Spleen (tissue), 7 donors: ENCODE data around the gene MICAL3.

Experiments used
- POLR2A ChIP-seq, 3 donors: fragments of 450-650 bp; IDR thresholded peaks; one replicate each; pipeline ENCODE4 v1.5.1; 2017; ENCODE audit warnings: antibody characterized with exemption in 3 of 3, mild to moderate bottlenecking in 1 of 3
- POLR2AphosphoS5 ChIP-seq, 3 donors: sonication (generic); formaldehyde crosslinking; IDR thresholded peaks; one replicate each; pipeline ENCODE4 v1.5.1; 2017; ENCODE audit warnings: antibody characterized with exemption in 3 of 3
- TF ChIP-seq, protein P1 (sequence below), 11 experiments: fragments of 200-600 bp in 7 of 11; fragments of 450-650 bp in 4 of 11; sonication (generic) in 4 of 11; IDR thresholded peaks in 8 of 11; conservative IDR thresholded peaks in 3 of 11; 1 replicate in 7 of 11; 2 replicates in 4 of 11; pipeline versions ENCODE4 v1.4.0 to v1.8.0; 2016 to 2021; ENCODE audit warnings: antibody characterized with exemption in 11 of 11, inconsistent platforms in 4 of 11, mild to moderate bottlenecking in 1 of 11
- donor health status: DM: no; HTN: no; CAD: no; lungs with moderate emphysema.
- donor health status: DM: no; HTN: no; CAD: no.
- donor health status: DM: no; HTN: no; CAD: no.

DNA sequence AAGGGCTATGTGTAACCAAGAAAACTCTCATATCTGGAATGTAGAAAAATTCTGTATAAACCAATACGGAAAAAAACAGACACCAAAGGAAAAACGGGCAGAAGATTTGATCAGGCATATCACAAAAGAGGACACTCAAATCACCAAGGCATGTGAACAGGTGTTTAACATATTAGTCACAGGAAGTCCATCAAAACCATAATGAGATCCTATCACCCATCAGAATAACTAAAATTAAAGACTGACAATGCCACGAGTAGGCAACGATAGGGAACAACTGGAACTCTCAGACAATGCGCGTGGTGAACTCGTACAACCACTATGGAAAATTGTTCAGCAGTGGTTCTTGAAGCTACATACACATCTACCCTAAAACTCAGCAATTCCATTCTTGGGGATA, 94.5 kb downstream of the MICAL3 start:
- no peak for TF ChIP-seq POLR2A (IDR thresholded peaks at IDR 0.05)
- no peak for TF ChIP-seq POLR2AphosphoS5 (IDR thresholded peaks at IDR 0.05)
- TF ChIP-seq, protein P1, sequence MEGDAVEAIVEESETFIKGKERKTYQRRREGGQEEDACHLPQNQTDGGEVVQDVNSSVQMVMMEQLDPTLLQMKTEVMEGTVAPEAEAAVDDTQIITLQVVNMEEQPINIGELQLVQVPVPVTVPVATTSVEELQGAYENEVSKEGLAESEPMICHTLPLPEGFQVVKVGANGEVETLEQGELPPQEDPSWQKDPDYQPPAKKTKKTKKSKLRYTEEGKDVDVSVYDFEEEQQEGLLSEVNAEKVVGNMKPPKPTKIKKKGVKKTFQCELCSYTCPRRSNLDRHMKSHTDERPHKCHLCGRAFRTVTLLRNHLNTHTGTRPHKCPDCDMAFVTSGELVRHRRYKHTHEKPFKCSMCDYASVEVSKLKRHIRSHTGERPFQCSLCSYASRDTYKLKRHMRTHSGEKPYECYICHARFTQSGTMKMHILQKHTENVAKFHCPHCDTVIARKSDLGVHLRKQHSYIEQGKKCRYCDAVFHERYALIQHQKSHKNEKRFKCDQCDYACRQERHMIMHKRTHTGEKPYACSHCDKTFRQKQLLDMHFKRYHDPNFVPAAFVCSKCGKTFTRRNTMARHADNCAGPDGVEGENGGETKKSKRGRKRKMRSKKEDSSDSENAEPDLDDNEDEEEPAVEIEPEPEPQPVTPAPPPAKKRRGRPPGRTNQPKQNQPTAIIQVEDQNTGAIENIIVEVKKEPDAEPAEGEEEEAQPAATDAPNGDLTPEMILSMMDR (IDR thresholded peaks at IDR 0.05 in 8 of 11, conservative IDR thresholded peaks at IDR 0.05 in 3 of 11): no peak
